PC-9 (cell line): ENCODE data around the gene FERMT3.

Experiments used
- CTCF ChIP-seq: fragments of 200-600 bp; sonication (generic); conservative IDR thresholded peaks from 2 replicates; pipeline ENCODE4 v1.6.1; 2017; ENCODE audit warnings: mixed run types, antibody characterized with exemption, mild to moderate bottlenecking, moderate library complexity
- EZH2 ChIP-seq: fragments of 200-600 bp; sonication (generic); IDR thresholded peaks from 2 replicates; pipeline ENCODE4 v1.8.0; 2017; ENCODE audit warnings: antibody characterized with exemption, low read depth

GRCh38 chr11:64210301-64211020, 3.9 kb downstream of the FERMT3 start:
- TF ChIP-seq CTCF = no peak
- no peak for TF ChIP-seq EZH2
